K562 (cell line): Measurements from ENCODE around the gene MYBL2. TPM values are rescaled to one million over a fixed set of nuclear protein-coding genes. Genes with fewer than 3 reads are reported as not detected.

Source experiments
- ATAC-seq: fragments of 200-7000 bp; cut with Tn5 transposase; 3 replicates; pipeline ENCODE4 v1.9.1; 2020; ENCODE audit warnings: moderate library complexity
- BruUV-seq: library from RNA; stranded (reverse); fragments of 400-500 nt; replicated peaks from 2 replicates; lab custom pipeline; 2021; lab: Mats Ljungman, UMichigan
- CTCF ChIA-PET: fragments of 300-600 bp; formaldehyde crosslinking; extraction: SDS; loops from one replicate; lab custom pipeline; 2021; ENCODE audit warnings: low intra/inter-chr PET ratio; lab: Yijun Ruan, JAX
- POLR2A ChIA-PET: fragments of 300-600, 350-650 bp; sonication (Branson Sonifier 250); formaldehyde crosslinking; extraction: SDS; loops from one replicate; lab custom pipeline; 2021; ENCODE audit warnings: antibody characterized with exemption, inconsistent platforms; lab: Yijun Ruan, JAX
- DNase-seq, 4 experiments: peaks; one replicate each; pipeline versions ENCODE4 v3.0.0 to v3.0.0-alpha.2; 2011 to 2018; ENCODE audit warnings: low spot score in 3 of 4, mixed read lengths in 3 of 4; ENCODE audit errors: extremely low read depth in 1 of 4
- FAIRE-seq: peaks from 2 replicates; lab custom pipeline; 2011; peaks lifted over from hg19 to GRCh38; lab: Jason Lieb, UNC
- H2AFZ ChIP-seq: 2 replicates; pipeline ENCODE4 v1.6.0; 2011; ENCODE audit warnings: low read depth, low read length, control low read depth, inconsistent platforms
- H3K27ac ChIP-seq: fragments of 200-600 bp; 3 replicates; pipeline ENCODE4 v1.8.0; 2011; ENCODE audit warnings: low read depth, mild to moderate bottlenecking, control low read depth, inconsistent platforms, low read length, moderate library complexity, mixed read lengths; ENCODE audit errors: extremely low read depth
- H3K27me3 ChIP-seq, 2 experiments: fragments of 300-600 bp in 1 of 2; 2 replicates in 1 of 2; 3 replicates in 1 of 2; pipeline versions ENCODE4 v1.6.0 to v1.8.0; 2011; ENCODE audit warnings: inconsistent platforms in 2 of 2, low read length in 2 of 2, mild to moderate bottlenecking in 1 of 2, mixed read lengths in 1 of 2, moderate library complexity in 1 of 2; ENCODE audit not compliant: control insufficient read depth in 2 of 2, insufficient read depth in 2 of 2
- H3K36me3 ChIP-seq: fragments of 300-600 bp; 3 replicates; pipeline ENCODE4 v1.8.0; 2011; ENCODE audit warnings: mild to moderate bottlenecking, low read length, inconsistent platforms; ENCODE audit not compliant: control insufficient read depth, insufficient read depth
- H3K4me1 ChIP-seq, 2 experiments: fragments of 200-600 bp in 1 of 2; replicated peaks in 1 of 2; 2 replicates in 1 of 2; 3 replicates in 1 of 2; pipeline versions ENCODE4 v1.5.1 to v1.8.0; 2011; ENCODE audit warnings: inconsistent platforms in 2 of 2, low read length in 2 of 2, mild to moderate bottlenecking in 1 of 2, mixed read lengths in 1 of 2, moderate library complexity in 1 of 2; ENCODE audit not compliant: control insufficient read depth in 2 of 2, insufficient read depth in 2 of 2
- H3K4me2 ChIP-seq: 2 replicates; pipeline ENCODE4 v1.6.1; 2011; ENCODE audit warnings: low read length, control low read depth, inconsistent platforms, mixed read lengths; ENCODE audit not compliant: insufficient read depth
- H3K4me3 ChIP-seq: fragments of 200-600 bp; sonication (generic), shearing (Covaris generic); 2 replicates; pipeline ENCODE4 v1.5.1; 2016; ENCODE audit warnings: control low read depth, inconsistent platforms
- H3K79me2 ChIP-seq: fragments of 200-600 bp; 3 replicates; pipeline ENCODE4 v1.8.0; 2011; ENCODE audit warnings: low read length, inconsistent platforms; ENCODE audit not compliant: control insufficient read depth, insufficient read depth
- H3K9ac ChIP-seq, 2 experiments: 2 replicates each; pipeline versions ENCODE4 v1.6.0 to v1.6.1; 2011; ENCODE audit warnings: low read depth in 2 of 2, low read length in 2 of 2, control low read depth in 1 of 2, inconsistent platforms in 1 of 2, mild to moderate bottlenecking in 1 of 2, mixed read lengths in 1 of 2; ENCODE audit not compliant: insufficient read depth in 1 of 2
- H3K9me1 ChIP-seq: one replicate; pipeline ENCODE4 v1.6.0; 2011; ENCODE audit warnings: inconsistent platforms, mild to moderate bottlenecking, low read length, moderate library complexity; ENCODE audit not compliant: control insufficient read depth, insufficient read depth
- H3K9me3 ChIP-seq: replicated peaks from 2 replicates; pipeline ENCODE4 v1.5.1; 2011; ENCODE audit warnings: low read depth, low read length, inconsistent platforms; ENCODE audit not compliant: control insufficient read depth, insufficient read depth
- H4K20me1 ChIP-seq: replicated peaks from 2 replicates; pipeline ENCODE4 v1.6.1; 2011; ENCODE audit warnings: low read length, inconsistent platforms, mixed read lengths; ENCODE audit not compliant: control insufficient read depth, insufficient read depth
- IRF2 ChIP-seq: sonication (generic); formaldehyde crosslinking; IDR thresholded peaks from 2 replicates; pipeline ENCODE4 v1.8.1; 2022; ENCODE audit warnings: mild to moderate bottlenecking, missing genetic modification reagents
- NFRKB ChIP-seq: fragments of 450-650 bp; IDR thresholded peaks from 2 replicates; pipeline ENCODE4 v1.6.1; 2016; ENCODE audit warnings: low read depth
- SIRT6 ChIP-seq: IDR thresholded peaks from one replicate; pipeline ENCODE4 v1.6.1; 2012; ENCODE audit warnings: low read depth, mild to moderate bottlenecking, control low read depth, inconsistent platforms, low read length, moderate library complexity
- U2AF1 ChIP-seq: fragments of 200-400 bp; formaldehyde crosslinking; optimal IDR thresholded peaks from 2 replicates; pipeline ENCODE3; 2017; ENCODE audit warnings: mild to moderate bottlenecking, low read depth, low read length, moderate library complexity
- WGBS: fragments of 100-300 bp; shearing (Covaris generic); methylation state at CpG from one replicate; pipeline ENCODE4 v1.1.6; 2016; ENCODE audit warnings: low coverage, mixed read lengths; ENCODE audit not compliant: insufficient coverage; ENCODE audit errors: missing lambda C conversion rate; 5-methylcytosine and 5-hydroxymethylcytosine counted together
- in situ Hi-C: fragments of 300-500 bp; cut with MboI; formaldehyde crosslinking; loops from 4 replicates; pipeline ENCODE4 v1.15.0; 2018; ENCODE audit warnings: inconsistent platforms, mixed read lengths
- intact Hi-C: fragments of 100-400 bp; cut with micrococcal nuclease; formaldehyde crosslinking; loops from 2 replicates; pipeline ENCODE4 v1.14.2; 2022
- polyA plus RNA-seq, 8 experiments: library from polyadenylated mRNA; depleted of rRNA in 4 of 8; stranded (reverse) in 5 of 8; unstranded in 3 of 8; fragments of >200 nt; fragmentation: Nextera tagmentation in 2 of 8; fragmentation: Illumina TruSeq in 1 of 8; extraction: Ambion mirVana in 2 of 8; extraction: Trizol in 1 of 8; gene quantifications; 2 replicates each; pipeline versions ENCODE4 v1.2.1 to v1.2.3, GENCODE V29; 2011 to 2014; ENCODE audit warnings: inconsistent platforms in 1 of 8, missing spikeins in 1 of 8
- total RNA-seq, 7 experiments: library from RNA; depleted of rRNA in 6 of 7; stranded (reverse); fragments of >200 nt in 6 of 7; fragmentation: Illumina TruSeq in 2 of 7; extraction: Trizol in 2 of 7; gene quantifications; 2 replicates each; pipeline versions ENCODE4 v1.2.1 to v1.2.3, GENCODE V29; 2011 to 2021; ENCODE audit warnings: low replicate concordance in 1 of 7
- TF ChIP-seq, protein P1 (sequence below): fragments of 450-650 bp; formaldehyde crosslinking; IDR thresholded peaks from 2 replicates; pipeline ENCODE4 v1.4.0; 2020; ENCODE audit warnings: mild to moderate bottlenecking, moderate library complexity
- TF ChIP-seq, protein P2 (sequence below): fragments of 450-650 bp; conservative IDR thresholded peaks from 2 replicates; pipeline ENCODE4 v1.6.1; 2016; ENCODE audit warnings: missing genetic modification characterization, low read depth, mild to moderate bottlenecking, control low read depth, missing compliant biosample characterization
- TF ChIP-seq, protein P3 (sequence below): fragments of 250-450 bp; sonication (Bioruptor Pico); IDR thresholded peaks from 2 replicates; pipeline ENCODE4 v1.8.0; 2021; ENCODE audit warnings: moderate library complexity, mild to moderate bottlenecking, inconsistent platforms
- TF ChIP-seq, protein P4 (sequence below), 3 experiments: IDR thresholded peaks in 2 of 3; conservative IDR thresholded peaks in 1 of 3; 2 replicates each; pipeline ENCODE4 v1.5.1; 2011 to 2012; ENCODE audit warnings: low read length in 3 of 3, mild to moderate bottlenecking in 3 of 3, control low read depth in 2 of 3, improper control_type of control experiment in 1 of 3, inconsistent platforms in 1 of 3, low read depth in 1 of 3, mixed read lengths in 1 of 3, moderate library complexity in 1 of 3; ENCODE audit not compliant: insufficient read depth in 2 of 3

MYBL2 gene
- total and polyA plus RNA-seq, 9 of the 15 experiments (the other 6 are each of a cell fraction or from before 2014, with no cell fraction given) = 4.4 to 169 (median 52.5) TPM

DNA sequence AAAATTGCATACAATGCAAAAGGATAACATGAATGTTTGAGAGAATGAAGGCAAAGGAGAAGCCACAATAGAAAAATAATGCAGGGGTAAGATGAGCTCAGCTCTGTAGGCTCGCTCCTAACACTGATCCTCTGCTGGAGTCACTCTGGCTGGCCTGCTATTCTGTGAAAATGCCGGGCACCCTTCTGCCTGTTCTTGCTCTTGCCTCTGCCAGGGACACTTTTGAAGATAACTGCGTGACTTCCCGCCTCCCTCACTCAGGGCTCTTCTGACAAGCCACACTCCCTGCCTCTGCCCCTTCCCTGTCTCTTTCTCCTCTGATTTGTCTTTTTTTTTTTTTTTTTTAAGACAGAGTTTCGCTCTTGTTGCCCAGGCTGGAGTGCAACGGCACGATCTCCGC lies 35.3 kb upstream of the MYBL2 start:
- no peaks in the 10 kb centered on the region for H3K9me3 ChIP-seq
- TF ChIP-seq NFRKB = no peak
- no peak for TF ChIP-seq IRF2
- TF ChIP-seq, protein P1, sequence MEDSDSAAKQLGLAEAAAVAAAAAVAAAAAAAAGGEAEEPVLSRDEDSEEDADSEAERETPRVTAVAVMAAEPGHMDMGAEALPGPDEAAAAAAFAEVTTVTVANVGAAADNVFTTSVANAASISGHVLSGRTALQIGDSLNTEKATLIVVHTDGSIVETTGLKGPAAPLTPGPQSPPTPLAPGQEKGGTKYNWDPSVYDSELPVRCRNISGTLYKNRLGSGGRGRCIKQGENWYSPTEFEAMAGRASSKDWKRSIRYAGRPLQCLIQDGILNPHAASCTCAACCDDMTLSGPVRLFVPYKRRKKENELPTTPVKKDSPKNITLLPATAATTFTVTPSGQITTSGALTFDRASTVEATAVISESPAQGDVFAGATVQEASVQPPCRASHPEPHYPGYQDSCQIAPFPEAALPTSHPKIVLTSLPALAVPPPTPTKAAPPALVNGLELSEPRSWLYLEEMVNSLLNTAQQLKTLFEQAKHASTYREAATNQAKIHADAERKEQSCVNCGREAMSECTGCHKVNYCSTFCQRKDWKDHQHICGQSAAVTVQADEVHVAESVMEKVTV = no peak
- TF ChIP-seq, protein P2, sequence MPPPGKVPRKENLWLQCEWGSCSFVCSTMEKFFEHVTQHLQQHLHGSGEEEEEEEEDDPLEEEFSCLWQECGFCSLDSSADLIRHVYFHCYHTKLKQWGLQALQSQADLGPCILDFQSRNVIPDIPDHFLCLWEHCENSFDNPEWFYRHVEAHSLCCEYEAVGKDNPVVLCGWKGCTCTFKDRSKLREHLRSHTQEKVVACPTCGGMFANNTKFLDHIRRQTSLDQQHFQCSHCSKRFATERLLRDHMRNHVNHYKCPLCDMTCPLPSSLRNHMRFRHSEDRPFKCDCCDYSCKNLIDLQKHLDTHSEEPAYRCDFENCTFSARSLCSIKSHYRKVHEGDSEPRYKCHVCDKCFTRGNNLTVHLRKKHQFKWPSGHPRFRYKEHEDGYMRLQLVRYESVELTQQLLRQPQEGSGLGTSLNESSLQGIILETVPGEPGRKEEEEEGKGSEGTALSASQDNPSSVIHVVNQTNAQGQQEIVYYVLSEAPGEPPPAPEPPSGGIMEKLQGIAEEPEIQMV (tag) = no peak
- TF ChIP-seq, protein P3, sequence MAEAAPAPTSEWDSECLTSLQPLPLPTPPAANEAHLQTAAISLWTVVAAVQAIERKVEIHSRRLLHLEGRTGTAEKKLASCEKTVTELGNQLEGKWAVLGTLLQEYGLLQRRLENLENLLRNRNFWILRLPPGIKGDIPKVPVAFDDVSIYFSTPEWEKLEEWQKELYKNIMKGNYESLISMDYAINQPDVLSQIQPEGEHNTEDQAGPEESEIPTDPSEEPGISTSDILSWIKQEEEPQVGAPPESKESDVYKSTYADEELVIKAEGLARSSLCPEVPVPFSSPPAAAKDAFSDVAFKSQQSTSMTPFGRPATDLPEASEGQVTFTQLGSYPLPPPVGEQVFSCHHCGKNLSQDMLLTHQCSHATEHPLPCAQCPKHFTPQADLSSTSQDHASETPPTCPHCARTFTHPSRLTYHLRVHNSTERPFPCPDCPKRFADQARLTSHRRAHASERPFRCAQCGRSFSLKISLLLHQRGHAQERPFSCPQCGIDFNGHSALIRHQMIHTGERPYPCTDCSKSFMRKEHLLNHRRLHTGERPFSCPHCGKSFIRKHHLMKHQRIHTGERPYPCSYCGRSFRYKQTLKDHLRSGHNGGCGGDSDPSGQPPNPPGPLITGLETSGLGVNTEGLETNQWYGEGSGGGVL (CRISPR knock-in tag) = no peak
- TF ChIP-seq SIRT6 = no peak
- TF ChIP-seq, protein P4, sequence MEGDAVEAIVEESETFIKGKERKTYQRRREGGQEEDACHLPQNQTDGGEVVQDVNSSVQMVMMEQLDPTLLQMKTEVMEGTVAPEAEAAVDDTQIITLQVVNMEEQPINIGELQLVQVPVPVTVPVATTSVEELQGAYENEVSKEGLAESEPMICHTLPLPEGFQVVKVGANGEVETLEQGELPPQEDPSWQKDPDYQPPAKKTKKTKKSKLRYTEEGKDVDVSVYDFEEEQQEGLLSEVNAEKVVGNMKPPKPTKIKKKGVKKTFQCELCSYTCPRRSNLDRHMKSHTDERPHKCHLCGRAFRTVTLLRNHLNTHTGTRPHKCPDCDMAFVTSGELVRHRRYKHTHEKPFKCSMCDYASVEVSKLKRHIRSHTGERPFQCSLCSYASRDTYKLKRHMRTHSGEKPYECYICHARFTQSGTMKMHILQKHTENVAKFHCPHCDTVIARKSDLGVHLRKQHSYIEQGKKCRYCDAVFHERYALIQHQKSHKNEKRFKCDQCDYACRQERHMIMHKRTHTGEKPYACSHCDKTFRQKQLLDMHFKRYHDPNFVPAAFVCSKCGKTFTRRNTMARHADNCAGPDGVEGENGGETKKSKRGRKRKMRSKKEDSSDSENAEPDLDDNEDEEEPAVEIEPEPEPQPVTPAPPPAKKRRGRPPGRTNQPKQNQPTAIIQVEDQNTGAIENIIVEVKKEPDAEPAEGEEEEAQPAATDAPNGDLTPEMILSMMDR (IDR thresholded peaks at IDR 0.05 in 2 of 3, conservative IDR thresholded peaks at IDR 0.05 in 1 of 3; ENCODE audit: insufficient read depth in 2 of 3, low read depth in 1 of 3, low read length in 3 of 3) = no peak
- no peak for TF ChIP-seq U2AF1
- H3K9ac ChIP-seq = no peak overlapping the region
- no peaks in the 10 kb centered on the region for H4K20me1 ChIP-seq
- no peak for FAIRE-seq
- intact Hi-C loops (no loop called here), in situ Hi-C loops (no loop called here)
- no peak for DNase-seq
- H3K4me3 ChIP-seq = no peak overlapping the region
- H3K27me3 ChIP-seq = no peaks in the 10 kb centered on the region
- peaks cover 4% of the 10 kb centered on the region; the same call in 2 of the 3 replicates for H3K36me3 ChIP-seq
- no peaks in the 10 kb centered on the region for H3K9me1 ChIP-seq
- 73% methylated on average over 4 of the region's 8 CpGs for WGBS
- no peak overlapping the region for H3K4me2 ChIP-seq
- H3K4me1 ChIP-seq = no peaks in the 10 kb centered on the region
- no TSS peak for BruUV-seq
- H2AFZ ChIP-seq = no peak overlapping the region
- no peaks in the 10 kb centered on the region for H3K79me2 ChIP-seq
- no peak overlapping the region for H3K27ac ChIP-seq
- ChIA-PET CTCF (no interaction called here), POLR2A (interaction anchor here (0.8 to 1.0 kb wide), 2 partner anchors 41 to 173 kb away, joined by 3 read pairs; partner anchors contain the start of gene IFT52)
- ATAC-seq = no peak
